Esophagus squamous epithelium (tissue), 4 donors: ENCODE results near the gene FOCAD.

ENCODE experiments used
- POLR2A ChIP-seq, 4 donors: fragments of 450-650 bp; IDR thresholded peaks; one replicate each; pipeline ENCODE4 v1.6.1; 2017; ENCODE audit warnings: antibody characterized with exemption in 4 of 4, mild to moderate bottlenecking in 4 of 4, moderate library complexity in 3 of 4
- TF ChIP-seq, protein P1 (sequence below), 6 experiments: fragments of 450-650 bp in 4 of 6; fragments of 200-600 bp in 2 of 6; sonication (generic) in 2 of 6; IDR thresholded peaks; one replicate each; pipeline ENCODE4 v1.5.1; 2016 to 2019; ENCODE audit warnings: antibody characterized with exemption in 6 of 6, mild to moderate bottlenecking in 4 of 6, moderate library complexity in 4 of 6

DNA sequence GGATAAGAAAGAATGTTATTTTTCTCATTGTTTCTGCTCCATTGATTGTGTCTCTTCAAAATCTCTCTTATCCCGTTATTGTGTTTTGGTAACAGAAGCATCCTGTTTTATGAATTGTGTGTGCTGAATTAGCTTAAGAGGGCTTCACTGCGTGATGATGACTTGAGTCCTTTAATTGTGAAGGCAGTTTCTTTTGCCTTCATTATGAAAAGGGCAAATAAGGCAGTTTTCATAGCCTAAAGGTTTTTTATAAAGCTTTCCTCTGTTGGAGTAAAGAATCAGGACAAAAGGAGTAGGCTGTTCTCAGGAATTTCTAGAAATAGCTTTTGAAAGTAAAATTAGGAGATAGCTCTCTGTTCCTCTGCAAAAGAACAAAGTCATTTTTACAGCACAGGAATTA, 169.8 kb downstream of the FOCAD start:
- TF ChIP-seq, protein P1, sequence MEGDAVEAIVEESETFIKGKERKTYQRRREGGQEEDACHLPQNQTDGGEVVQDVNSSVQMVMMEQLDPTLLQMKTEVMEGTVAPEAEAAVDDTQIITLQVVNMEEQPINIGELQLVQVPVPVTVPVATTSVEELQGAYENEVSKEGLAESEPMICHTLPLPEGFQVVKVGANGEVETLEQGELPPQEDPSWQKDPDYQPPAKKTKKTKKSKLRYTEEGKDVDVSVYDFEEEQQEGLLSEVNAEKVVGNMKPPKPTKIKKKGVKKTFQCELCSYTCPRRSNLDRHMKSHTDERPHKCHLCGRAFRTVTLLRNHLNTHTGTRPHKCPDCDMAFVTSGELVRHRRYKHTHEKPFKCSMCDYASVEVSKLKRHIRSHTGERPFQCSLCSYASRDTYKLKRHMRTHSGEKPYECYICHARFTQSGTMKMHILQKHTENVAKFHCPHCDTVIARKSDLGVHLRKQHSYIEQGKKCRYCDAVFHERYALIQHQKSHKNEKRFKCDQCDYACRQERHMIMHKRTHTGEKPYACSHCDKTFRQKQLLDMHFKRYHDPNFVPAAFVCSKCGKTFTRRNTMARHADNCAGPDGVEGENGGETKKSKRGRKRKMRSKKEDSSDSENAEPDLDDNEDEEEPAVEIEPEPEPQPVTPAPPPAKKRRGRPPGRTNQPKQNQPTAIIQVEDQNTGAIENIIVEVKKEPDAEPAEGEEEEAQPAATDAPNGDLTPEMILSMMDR (IDR thresholded peaks at IDR 0.05): no peak
- TF ChIP-seq POLR2A (IDR thresholded peaks at IDR 0.05): no peak
